ENCODE measurements around the gene CADM2. TPM values are rescaled to one million over a fixed set of nuclear protein-coding genes. Genes with fewer than 3 reads are reported as not detected.

CADM2 gene
- total RNA-seq, 1 experiment from 2014 or later = 10.9 TPM

DNA sequence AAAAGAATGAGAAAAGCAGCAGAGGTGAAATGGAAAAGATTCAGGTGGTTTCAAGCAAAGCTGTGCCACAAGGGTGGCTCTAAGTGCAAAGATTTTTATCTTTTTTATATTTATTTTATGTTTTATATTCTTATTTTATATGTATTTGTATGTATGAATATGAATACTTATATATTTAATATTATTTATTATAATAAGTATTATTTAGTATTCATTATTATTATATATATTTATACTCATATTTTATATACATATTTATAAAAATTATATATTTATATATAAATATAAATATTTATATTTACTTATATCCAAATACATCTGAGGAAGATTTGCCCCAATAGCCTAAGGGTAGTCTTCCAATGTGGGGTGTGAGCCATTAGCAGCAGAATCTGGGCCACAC is 1002.0 kb downstream of the CADM2 start:
- no peaks in the 10 kb centered on the region for H3K4me1 Mint-ChIP-seq
- no peaks in the 10 kb centered on the region for H3K27me3 Mint-ChIP-seq (ENCODE audit: low read depth)
- no peak for DNase-seq
- no peaks in the 10 kb centered on the region for H3K79me1 ChIP-seq (ENCODE audit: insufficient read depth, low read depth, low read length, poor library complexity, severe bottlenecking)
- no peak overlapping the region for H4K91ac ChIP-seq (ENCODE audit: insufficient read length, low read depth, low read length)
- H2BK5ac ChIP-seq (ENCODE audit: insufficient read length, low read length) = no peak overlapping the region
- H3K36me3 Mint-ChIP-seq (ENCODE audit: insufficient read depth in 1 of 3, low read depth in 3 of 3) = no peaks in the 10 kb centered on the region; a peak in 1 of 7 replicates
- H3K56ac ChIP-seq (ENCODE audit: insufficient read length, low read depth, low read length) = no peak overlapping the region
- no peak overlapping the region for H2BK120ac ChIP-seq (ENCODE audit: low read depth, low read length, poor library complexity, severe bottlenecking)
- H2BK12ac ChIP-seq (ENCODE audit: insufficient read length, low read depth, low read length) = no peak overlapping the region
- H3K4me3 Mint-ChIP-seq = no peak overlapping the region
- H2BK15ac ChIP-seq (ENCODE audit: low read depth, low read length) = no peak overlapping the region
- no peak overlapping the region for H3K4ac ChIP-seq (ENCODE audit: low read depth, low read length)
- H3K9me3 Mint-ChIP-seq = peaks cover 0 to 3% of the 10 kb centered on the region in 2 experiments; a peak in 1 of 5 replicates
- H3K27ac ChIP-seq (ENCODE audit: insufficient read length, low read depth, low read length) = no peak overlapping the region
- H3T11ph ChIP-seq (ENCODE audit: low read length) = no peak overlapping the region
- TF ChIP-seq, protein P1, sequence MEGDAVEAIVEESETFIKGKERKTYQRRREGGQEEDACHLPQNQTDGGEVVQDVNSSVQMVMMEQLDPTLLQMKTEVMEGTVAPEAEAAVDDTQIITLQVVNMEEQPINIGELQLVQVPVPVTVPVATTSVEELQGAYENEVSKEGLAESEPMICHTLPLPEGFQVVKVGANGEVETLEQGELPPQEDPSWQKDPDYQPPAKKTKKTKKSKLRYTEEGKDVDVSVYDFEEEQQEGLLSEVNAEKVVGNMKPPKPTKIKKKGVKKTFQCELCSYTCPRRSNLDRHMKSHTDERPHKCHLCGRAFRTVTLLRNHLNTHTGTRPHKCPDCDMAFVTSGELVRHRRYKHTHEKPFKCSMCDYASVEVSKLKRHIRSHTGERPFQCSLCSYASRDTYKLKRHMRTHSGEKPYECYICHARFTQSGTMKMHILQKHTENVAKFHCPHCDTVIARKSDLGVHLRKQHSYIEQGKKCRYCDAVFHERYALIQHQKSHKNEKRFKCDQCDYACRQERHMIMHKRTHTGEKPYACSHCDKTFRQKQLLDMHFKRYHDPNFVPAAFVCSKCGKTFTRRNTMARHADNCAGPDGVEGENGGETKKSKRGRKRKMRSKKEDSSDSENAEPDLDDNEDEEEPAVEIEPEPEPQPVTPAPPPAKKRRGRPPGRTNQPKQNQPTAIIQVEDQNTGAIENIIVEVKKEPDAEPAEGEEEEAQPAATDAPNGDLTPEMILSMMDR (conservative IDR thresholded peaks at IDR 0.05) = no peak
- no peaks in the 10 kb centered on the region for H3K23me2 ChIP-seq (ENCODE audit: insufficient read length, low read depth, low read length, poor library complexity, severe bottlenecking)
- H3K23ac ChIP-seq (ENCODE audit: insufficient read length, low read depth, low read length) = no peak overlapping the region
- no peaks in the 10 kb centered on the region for H3K27me3 ChIP-seq (ENCODE audit: insufficient read depth, low read length)
- H3K9me3 ChIP-seq (ENCODE audit: control insufficient read depth, low read depth, low read length) = no peaks in the 10 kb centered on the region
- no peak overlapping the region for H2AK5ac ChIP-seq (ENCODE audit: insufficient read length, low read length)
- no peak overlapping the region for H3K14ac ChIP-seq (ENCODE audit: insufficient read depth, low read length)
- H3K9ac ChIP-seq (ENCODE audit: extremely low read depth, insufficient read length, low read length) = no peak overlapping the region
- H4K8ac ChIP-seq (replicated peaks; ENCODE audit: insufficient read length, low read depth, low read length) = no peak overlapping the region
- H4K5ac ChIP-seq (ENCODE audit: insufficient read length, low read depth, low read length) = no peak overlapping the region
- H4K20me1 ChIP-seq (ENCODE audit: control insufficient read depth, insufficient read depth, insufficient read length) = no peaks in the 10 kb centered on the region
- no peaks in the 10 kb centered on the region for H3K79me2 ChIP-seq (ENCODE audit: insufficient read depth, low read length)
- no peak overlapping the region for H3K27ac Mint-ChIP-seq
- no peaks in the 10 kb centered on the region for H3K4me1 ChIP-seq (ENCODE audit: insufficient read depth, low read length)
- H2AFZ ChIP-seq (ENCODE audit: low read length) = no peak overlapping the region
- no peak overlapping the region for H3K18ac ChIP-seq (ENCODE audit: insufficient read length, low read depth, low read length)
- no peak overlapping the region for H2BK20ac ChIP-seq (ENCODE audit: low read depth, low read length, poor library complexity, severe bottlenecking)
- no peak overlapping the region for H3K4me2 ChIP-seq (ENCODE audit: insufficient read depth, insufficient read length, low read length)

All from H9 (cell line).